H9 (cell line): ENCODE measurements around the gene GAS2L2. TPM values are rescaled to one million over a fixed set of nuclear protein-coding genes. Genes with fewer than 3 reads are reported as not detected.

Experiments used
- DNase-seq: peaks from one replicate; pipeline ENCODE4 v3.0.0-alpha.2; 2017
- H2AFZ ChIP-seq: one replicate; pipeline ENCODE4 v1.6.1; 2013; ENCODE audit warnings: mild to moderate bottlenecking, low read length, control low read depth, moderate library complexity
- H2AK5ac ChIP-seq: 2 replicates; pipeline ENCODE4 v1.6.1; 2013; ENCODE audit warnings: low read length, control low read depth, mixed read lengths; ENCODE audit not compliant: insufficient read length
- H2BK120ac ChIP-seq: one replicate; pipeline ENCODE4 v1.6.1; 2013; ENCODE audit warnings: low read depth, mild to moderate bottlenecking, low read length, control low read depth, inconsistent platforms; ENCODE audit not compliant: poor library complexity, severe bottlenecking
- H2BK12ac ChIP-seq: 2 replicates; pipeline ENCODE4 v1.6.1; 2013; ENCODE audit warnings: low read length, control low read depth, mixed read lengths, low read depth; ENCODE audit not compliant: insufficient read length
- H2BK15ac ChIP-seq: 2 replicates; pipeline ENCODE4 v1.6.1; 2013; ENCODE audit warnings: low read depth, low read length, control low read depth
- H2BK20ac ChIP-seq: one replicate; pipeline ENCODE4 v1.6.1; 2013; ENCODE audit warnings: low read depth, mild to moderate bottlenecking, low read length, control low read depth, inconsistent platforms; ENCODE audit not compliant: poor library complexity, severe bottlenecking
- H2BK5ac ChIP-seq: 2 replicates; pipeline ENCODE4 v1.6.1; 2013; ENCODE audit warnings: low read length, control low read depth, mixed read lengths; ENCODE audit not compliant: insufficient read length
- H3K14ac ChIP-seq: 2 replicates; pipeline ENCODE4 v1.6.1; 2013; ENCODE audit warnings: low read length, control low read depth; ENCODE audit not compliant: insufficient read depth
- H3K18ac ChIP-seq: 2 replicates; pipeline ENCODE4 v1.6.1; 2013; ENCODE audit warnings: low read depth, mild to moderate bottlenecking, mixed read lengths, low read length, control low read depth; ENCODE audit not compliant: insufficient read length
- H3K23ac ChIP-seq: 2 replicates; pipeline ENCODE4 v1.6.1; 2013; ENCODE audit warnings: low read length, control low read depth, mixed read lengths, low read depth; ENCODE audit not compliant: insufficient read length
- H3K23me2 ChIP-seq: 2 replicates; pipeline ENCODE4 v1.6.1; 2013; ENCODE audit warnings: low read depth, mild to moderate bottlenecking, mixed read lengths, low read length, control low read depth; ENCODE audit not compliant: insufficient read length, poor library complexity, severe bottlenecking
- H3K27ac ChIP-seq: 2 replicates; pipeline ENCODE4 v1.5.1; 2013; ENCODE audit warnings: low read length, control low read depth, mixed read lengths, low read depth; ENCODE audit not compliant: insufficient read length
- H3K27me3 ChIP-seq: 2 replicates; pipeline ENCODE4 v1.6.1; 2013; ENCODE audit warnings: low read length, control low read depth, inconsistent platforms; ENCODE audit not compliant: insufficient read depth
- H3K4ac ChIP-seq: 2 replicates; pipeline ENCODE4 v1.6.1; 2013; ENCODE audit warnings: low read depth, mild to moderate bottlenecking, control low read depth, inconsistent platforms, low read length, moderate library complexity
- H3K4me1 ChIP-seq: 2 replicates; pipeline ENCODE4 v1.6.1; 2013; ENCODE audit warnings: low read length, control low read depth, inconsistent platforms; ENCODE audit not compliant: insufficient read depth
- H3K4me2 ChIP-seq: 2 replicates; pipeline ENCODE4 v1.6.1; 2013; ENCODE audit warnings: low read length, control low read depth, mixed read lengths; ENCODE audit not compliant: insufficient read length, insufficient read depth
- H3K56ac ChIP-seq: 2 replicates; pipeline ENCODE4 v1.6.1; 2013; ENCODE audit warnings: low read depth, mild to moderate bottlenecking, mixed read lengths, low read length, control low read depth; ENCODE audit not compliant: insufficient read length
- H3K79me1 ChIP-seq: 2 replicates; pipeline ENCODE4 v1.6.1; 2013; ENCODE audit warnings: low read depth, mild to moderate bottlenecking, moderate library complexity, low read length, control low read depth, inconsistent platforms; ENCODE audit not compliant: insufficient read depth, poor library complexity, severe bottlenecking
- H3K79me2 ChIP-seq: 2 replicates; pipeline ENCODE4 v1.6.1; 2013; ENCODE audit warnings: low read length, control low read depth, inconsistent platforms; ENCODE audit not compliant: insufficient read depth
- H3K9ac ChIP-seq: 2 replicates; pipeline ENCODE4 v1.6.1; 2013; ENCODE audit warnings: low read length, control low read depth, mixed read lengths; ENCODE audit not compliant: insufficient read length; ENCODE audit errors: extremely low read depth
- H3K9me3 ChIP-seq: one replicate; pipeline ENCODE4 v1.6.1; 2013; ENCODE audit warnings: low read depth, low read length, inconsistent platforms; ENCODE audit not compliant: control insufficient read depth
- H3T11ph ChIP-seq: one replicate; pipeline ENCODE4 v1.6.1; 2013; ENCODE audit warnings: mild to moderate bottlenecking, low read length, control low read depth, inconsistent platforms
- H4K20me1 ChIP-seq: one replicate; pipeline ENCODE4 v1.6.1; 2013; ENCODE audit not compliant: control insufficient read depth, insufficient read length, insufficient read depth
- H4K5ac ChIP-seq: 2 replicates; pipeline ENCODE4 v1.6.1; 2013; ENCODE audit warnings: low read depth, mild to moderate bottlenecking, mixed read lengths, low read length, control low read depth; ENCODE audit not compliant: insufficient read length
- H4K8ac ChIP-seq: replicated peaks from 2 replicates; pipeline ENCODE4 v1.6.1; 2013; ENCODE audit warnings: low read length, control low read depth, mixed read lengths, low read depth; ENCODE audit not compliant: insufficient read length
- H4K91ac ChIP-seq: 2 replicates; pipeline ENCODE4 v1.6.1; 2013; ENCODE audit warnings: low read depth, mild to moderate bottlenecking, moderate library complexity, mixed read lengths, low read length, control low read depth; ENCODE audit not compliant: insufficient read length
- H3K27ac Mint-ChIP-seq, 3 experiments: 2 replicates in 2 of 3; 3 replicates in 1 of 3; pipeline ENCODE4 v1.8.0; 2020 to 2021; ENCODE audit warnings: mixed read lengths in 3 of 3, mild to moderate bottlenecking in 1 of 3, moderate library complexity in 1 of 3
- H3K27me3 Mint-ChIP-seq: 2 replicates; pipeline ENCODE4 v1.8.0; 2021; ENCODE audit warnings: low read depth, mild to moderate bottlenecking, moderate library complexity, mixed read lengths
- H3K36me3 Mint-ChIP-seq, 3 experiments: 2 replicates in 2 of 3; 3 replicates in 1 of 3; pipeline ENCODE4 v1.8.0; 2020 to 2021; ENCODE audit warnings: low read depth in 3 of 3, mixed read lengths in 3 of 3; ENCODE audit not compliant: insufficient read depth in 1 of 3
- H3K4me1 Mint-ChIP-seq, 2 experiments: 2 replicates each; pipeline ENCODE4 v1.8.0; 2020; ENCODE audit warnings: mixed read lengths in 2 of 2
- H3K4me3 Mint-ChIP-seq, 2 experiments: 2 replicates in 1 of 2; 3 replicates in 1 of 2; pipeline ENCODE4 v1.8.0; 2020 to 2021; ENCODE audit warnings: mild to moderate bottlenecking in 2 of 2, mixed read lengths in 2 of 2, moderate library complexity in 1 of 2
- H3K9me3 Mint-ChIP-seq, 2 experiments: 2 replicates in 1 of 2; 3 replicates in 1 of 2; pipeline ENCODE4 v1.8.0; 2020; ENCODE audit warnings: mild to moderate bottlenecking in 2 of 2, mixed read lengths in 2 of 2, moderate library complexity in 1 of 2
- WGBS: extraction: QIAGEN DNeasy Blood & Tissue Kit; methylation state at CpG from one replicate; pipeline ENCODE4 v1.1.7; 2013; ENCODE audit warnings: missing lambda C conversion rate, low lambda C conversion rate, mixed read lengths; ENCODE audit not compliant: insufficient read length; ENCODE audit errors: extremely low coverage; 5-methylcytosine and 5-hydroxymethylcytosine counted together
- total RNA-seq: library from RNA; stranded (reverse); gene quantifications from 2 replicates; pipeline ENCODE4 v1.2.1, GENCODE V29; 2021
- TF ChIP-seq, protein P1 (sequence below): fragments of 200-600 bp; sonication (generic); conservative IDR thresholded peaks from 3 replicates; pipeline ENCODE4 v1.8.0; 2021; ENCODE audit warnings: antibody characterized with exemption, mild to moderate bottlenecking

Gene GAS2L2
- total RNA-seq, 1 experiment from 2014 or later = not detected

DNA sequence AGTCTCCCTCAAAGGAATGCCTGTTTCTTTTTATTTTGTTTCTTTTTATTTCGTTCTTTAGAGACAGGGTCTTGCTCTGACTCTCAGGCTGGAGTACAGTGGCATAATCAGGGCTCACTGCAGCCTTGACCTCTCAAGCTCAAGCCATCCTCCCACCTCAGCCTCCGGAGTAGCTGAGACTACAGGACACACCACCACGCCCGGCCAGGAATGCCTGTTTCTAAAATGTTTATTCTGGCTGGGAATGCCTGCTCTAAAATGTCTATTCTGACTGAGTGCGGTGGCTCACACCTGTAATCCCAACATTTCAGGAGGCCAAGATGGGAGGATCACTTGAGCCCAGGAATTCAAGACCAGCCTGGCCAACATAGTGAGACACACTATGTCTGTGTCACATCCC, 44.9 kb upstream of the GAS2L2 start:
- no CpG with 5 or more reads among the region's 5 CpGs for WGBS

More for the DNA sequence above, 44.9 kb upstream of the GAS2L2 start:
- Histone ChIP-seq H4K20me1 (no peaks in the 10 kb centered on the region), H3K79me1 (no peaks in the 10 kb centered on the region), H3K4me1 (0 out of 2 replicates have a peak, but pooled peaks cover 2% of the 10 kb centered on the region), H3K4me2 (no peak overlapping the region), H3K4ac (no peak overlapping the region), H3K23ac (no peak overlapping the region), H2BK15ac (no peak overlapping the region), H2BK20ac (no peak overlapping the region), H4K5ac (no peak overlapping the region), H4K91ac (no peak overlapping the region), H2AFZ (no peak overlapping the region), H3K14ac (no peak overlapping the region), H2BK120ac (no peak overlapping the region), H3K27me3 (peaks cover 33% of the 10 kb centered on the region), H3K23me2 (peaks cover 6% of the 10 kb centered on the region), H3K9ac (no peak overlapping the region), H3K56ac (no peak overlapping the region), H2BK12ac (no peak overlapping the region), H3K79me2 (no peaks in the 10 kb centered on the region), H2AK5ac (no peak overlapping the region), H3K9me3 (no peaks in the 10 kb centered on the region), H3K18ac (no peak overlapping the region), H3K27ac (no peak overlapping the region), H4K8ac (no peak overlapping the region), H2BK5ac (no peak overlapping the region), H3T11ph (no peak overlapping the region)
- DNase-seq = no peak
- Mint-ChIP-seq H3K4me1 (peaks cover 6 to 12% of the 10 kb centered on the region in 2 experiments), H3K27ac (no peak overlapping the region), H3K36me3 (no peaks in the 10 kb centered on the region), H3K9me3 (no peaks in the 10 kb centered on the region), H3K27me3 (peaks cover 77% of the 10 kb centered on the region), H3K4me3 (no peak overlapping the region)
- TF ChIP-seq, protein P1, sequence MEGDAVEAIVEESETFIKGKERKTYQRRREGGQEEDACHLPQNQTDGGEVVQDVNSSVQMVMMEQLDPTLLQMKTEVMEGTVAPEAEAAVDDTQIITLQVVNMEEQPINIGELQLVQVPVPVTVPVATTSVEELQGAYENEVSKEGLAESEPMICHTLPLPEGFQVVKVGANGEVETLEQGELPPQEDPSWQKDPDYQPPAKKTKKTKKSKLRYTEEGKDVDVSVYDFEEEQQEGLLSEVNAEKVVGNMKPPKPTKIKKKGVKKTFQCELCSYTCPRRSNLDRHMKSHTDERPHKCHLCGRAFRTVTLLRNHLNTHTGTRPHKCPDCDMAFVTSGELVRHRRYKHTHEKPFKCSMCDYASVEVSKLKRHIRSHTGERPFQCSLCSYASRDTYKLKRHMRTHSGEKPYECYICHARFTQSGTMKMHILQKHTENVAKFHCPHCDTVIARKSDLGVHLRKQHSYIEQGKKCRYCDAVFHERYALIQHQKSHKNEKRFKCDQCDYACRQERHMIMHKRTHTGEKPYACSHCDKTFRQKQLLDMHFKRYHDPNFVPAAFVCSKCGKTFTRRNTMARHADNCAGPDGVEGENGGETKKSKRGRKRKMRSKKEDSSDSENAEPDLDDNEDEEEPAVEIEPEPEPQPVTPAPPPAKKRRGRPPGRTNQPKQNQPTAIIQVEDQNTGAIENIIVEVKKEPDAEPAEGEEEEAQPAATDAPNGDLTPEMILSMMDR = no peak
